GM21529 (cell line): ENCODE measurements around the gene SRPX.

Source experiments
- ATAC-seq: cut with Tn5 transposase; IDR thresholded peaks from one replicate; pipeline ENCODE4 v1.9.1; 2021; ENCODE audit not compliant: unreplicated experiment

Gene SRPX

DNA sequence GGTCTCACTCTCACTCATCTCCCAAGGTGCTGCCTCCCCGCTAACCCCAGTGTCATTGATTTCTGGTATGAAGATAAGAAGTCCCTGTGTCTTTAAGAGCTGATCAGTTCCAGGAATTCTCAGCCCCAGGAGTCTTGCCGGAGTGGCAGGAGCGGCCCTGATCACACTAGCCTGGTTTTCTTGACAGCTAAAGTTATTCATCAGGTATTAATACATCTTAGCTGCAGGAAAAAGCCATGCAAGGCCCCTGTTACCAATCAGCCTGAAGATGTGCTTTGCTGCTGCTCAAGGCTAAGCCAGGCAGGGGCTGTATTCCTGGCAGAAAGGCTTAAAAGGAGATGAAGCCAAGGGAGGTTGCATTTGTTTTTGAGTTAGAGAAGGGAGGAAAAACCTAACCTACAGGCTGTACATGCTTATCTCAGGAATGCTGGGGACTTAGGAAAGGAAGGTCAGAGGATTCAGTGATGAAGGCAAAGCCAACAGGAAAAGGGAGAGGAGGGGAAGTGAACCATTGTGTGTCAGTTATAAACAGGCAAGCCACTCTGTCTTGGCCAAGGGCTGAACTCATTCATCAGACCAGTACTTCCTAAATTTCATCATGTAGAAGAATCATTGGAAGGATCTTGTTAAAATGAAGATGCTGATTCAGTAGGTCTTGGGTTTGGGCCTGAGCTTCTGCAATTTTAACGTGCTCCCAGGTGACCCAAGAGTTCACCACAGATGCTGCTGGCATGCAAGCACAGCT lies 8.6 kb downstream of the SRPX start:
- no peak for ATAC-seq

GRCh38 chrX:38206542-38206941 lies 14.1 kb downstream of the SRPX start:
- ATAC-seq = no peak

- ATAC-seq = no peak
These were observed 14.6 kb downstream of the SRPX start for GRCh38 chrX:38206036-38206435.

DNA sequence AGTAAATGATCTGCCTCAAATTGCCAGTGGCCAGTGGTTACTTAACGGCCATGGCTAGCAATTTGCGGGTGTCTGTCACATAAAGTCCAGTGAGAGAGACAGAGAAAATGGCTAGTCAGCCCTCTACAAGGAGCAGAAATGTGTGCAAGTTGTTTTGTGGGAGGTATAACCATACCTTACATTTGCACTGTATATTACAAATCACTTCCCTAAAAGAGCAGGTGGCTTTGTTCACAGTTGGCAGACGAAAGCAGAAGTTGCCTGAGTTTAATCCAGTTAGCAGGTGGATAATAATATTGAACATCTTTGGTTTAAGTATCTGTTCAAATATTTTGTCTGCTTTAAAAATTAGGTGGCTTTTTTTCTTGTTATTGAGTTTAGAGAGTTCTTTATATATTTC lies 15.6 kb downstream of the SRPX start:
- no peak for ATAC-seq

DNA sequence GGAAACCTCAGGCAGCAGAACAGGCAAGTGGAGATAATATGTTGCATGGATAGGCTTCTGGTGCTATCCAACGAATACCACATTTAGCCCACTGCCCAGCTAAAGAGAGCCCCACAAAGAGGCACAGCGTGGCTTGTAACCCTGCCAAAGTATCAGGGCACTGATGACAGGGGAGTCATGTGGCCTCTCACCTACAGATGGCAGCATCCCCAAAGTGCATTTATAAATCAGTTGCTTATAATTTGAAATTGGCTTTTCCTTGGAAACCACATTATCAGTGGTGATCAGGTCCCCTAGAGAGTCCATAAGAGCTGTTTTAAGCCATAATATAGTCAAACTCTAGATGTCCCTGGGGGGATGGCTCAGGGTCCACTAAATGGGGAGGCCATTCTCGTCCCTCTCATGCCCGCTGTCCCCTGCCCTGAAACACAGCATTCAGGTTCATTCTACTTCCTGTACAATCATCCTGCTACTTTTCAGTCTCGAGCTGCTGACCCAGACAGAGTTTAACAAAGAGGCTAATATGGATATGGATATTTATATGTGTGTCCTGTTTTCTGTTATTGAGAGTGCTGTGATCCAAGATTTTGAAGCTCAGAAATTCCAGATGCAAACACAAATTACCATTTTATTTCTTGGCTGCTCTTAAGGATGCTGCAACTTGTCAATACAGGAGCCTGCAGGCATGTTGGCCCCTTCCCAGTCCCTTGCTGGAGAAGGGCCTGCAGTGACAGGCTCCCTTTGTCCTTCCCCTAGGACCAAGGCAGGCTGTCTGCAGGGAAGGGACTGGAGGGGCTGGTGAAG lies 28.5 kb downstream of the SRPX start:
- ATAC-seq = peak; percentile 62

GRCh38 chrX:38189431-38190250 lies 31.0 kb downstream of the SRPX start:
- no peak for ATAC-seq

GRCh38 chrX:38183596-38183995 lies 37.1 kb downstream of the SRPX start:
- ATAC-seq = no peak

DNA sequence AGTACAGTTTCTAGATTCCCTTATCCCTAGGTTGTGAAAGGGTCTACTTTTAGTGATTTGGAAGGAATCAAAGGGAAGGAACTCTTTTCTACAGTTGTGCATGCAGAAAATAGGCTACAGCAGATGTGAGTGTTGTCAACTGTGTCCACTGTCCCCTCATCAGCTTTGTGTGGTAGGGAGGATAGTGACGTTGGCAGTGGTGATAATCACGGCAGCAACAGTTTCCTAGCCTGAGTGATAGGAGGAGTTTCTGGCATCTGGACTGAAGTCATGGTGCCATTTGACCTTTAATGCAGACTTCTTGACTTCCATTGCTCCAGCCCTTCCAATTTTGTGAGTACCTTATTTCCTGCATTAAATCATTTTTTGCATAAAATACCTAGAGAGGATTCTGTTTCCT lies 39.3 kb downstream of the SRPX start:
- no peak for ATAC-seq

DNA sequence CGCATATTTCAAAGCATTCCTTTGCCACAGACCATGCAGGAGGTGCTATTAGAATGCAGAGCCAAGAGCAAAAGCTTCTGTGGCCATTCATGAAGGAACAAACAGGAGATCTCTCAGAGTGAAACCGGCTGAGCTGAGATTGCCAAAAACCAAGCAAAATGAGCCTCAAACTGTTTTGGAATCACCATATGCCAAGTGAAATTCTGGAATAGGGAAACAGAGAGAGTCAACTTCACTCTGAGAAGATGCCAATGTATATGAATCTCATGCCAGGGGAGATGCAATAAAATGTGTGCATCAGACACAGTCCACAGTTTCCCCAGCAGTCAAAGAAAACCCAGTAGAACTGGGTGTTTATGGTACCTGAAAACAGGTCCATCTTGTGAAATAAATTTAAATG lies 42.3 kb downstream of the SRPX start:
- ATAC-seq = no peak

GRCh38 chrX:38175139-38175538 lies 45.5 kb downstream of the SRPX start:
- no peak for ATAC-seq

DNA sequence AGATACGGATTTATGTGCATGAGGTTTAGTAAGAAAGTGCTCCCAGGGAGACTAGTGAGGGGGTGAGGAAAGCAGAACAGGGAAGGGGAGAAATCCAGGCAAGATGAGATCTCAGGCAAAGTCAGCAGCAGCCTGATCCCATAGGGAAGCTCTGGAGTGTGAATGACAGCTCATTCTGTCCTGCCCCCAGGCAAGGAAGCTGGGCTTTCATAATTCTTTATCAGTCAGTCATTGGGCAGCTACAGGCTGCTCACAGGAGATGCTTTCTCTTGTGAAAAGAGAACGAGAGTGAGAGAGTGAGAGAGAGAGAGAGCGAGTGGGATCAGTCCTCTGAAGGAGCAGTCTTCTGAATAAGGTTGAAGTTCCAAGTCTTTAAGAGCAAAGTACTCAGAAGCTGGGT lies 48.1 kb downstream of the SRPX start:
- no peak for ATAC-seq

GRCh38 chrX:38170556-38170955 lies 50.1 kb downstream of the SRPX start:
- ATAC-seq = no peak

- ATAC-seq = no peak
These were observed 54.1 kb downstream of the SRPX start for GRCh38 chrX:38166478-38167083.

DNA sequence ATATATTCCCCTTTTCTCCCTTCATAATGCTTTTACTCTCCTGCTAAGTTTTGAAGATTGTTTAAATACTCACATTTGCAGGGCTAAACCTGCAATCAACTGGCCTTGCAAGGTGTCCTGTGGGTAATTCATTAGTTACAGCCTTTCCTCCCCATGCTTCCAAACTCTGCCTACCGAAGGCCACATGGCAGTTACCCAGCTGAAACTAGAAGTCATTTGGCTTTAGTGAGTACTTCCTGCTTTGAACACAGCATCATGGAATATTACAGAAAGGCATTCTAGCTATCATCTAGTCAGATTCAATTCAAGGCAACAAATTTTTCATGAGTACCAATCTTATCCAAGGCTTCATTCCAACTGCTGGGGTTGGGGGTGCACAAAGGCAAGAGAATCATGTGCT lies 55.6 kb downstream of the SRPX start:
- ATAC-seq = no peak

DNA sequence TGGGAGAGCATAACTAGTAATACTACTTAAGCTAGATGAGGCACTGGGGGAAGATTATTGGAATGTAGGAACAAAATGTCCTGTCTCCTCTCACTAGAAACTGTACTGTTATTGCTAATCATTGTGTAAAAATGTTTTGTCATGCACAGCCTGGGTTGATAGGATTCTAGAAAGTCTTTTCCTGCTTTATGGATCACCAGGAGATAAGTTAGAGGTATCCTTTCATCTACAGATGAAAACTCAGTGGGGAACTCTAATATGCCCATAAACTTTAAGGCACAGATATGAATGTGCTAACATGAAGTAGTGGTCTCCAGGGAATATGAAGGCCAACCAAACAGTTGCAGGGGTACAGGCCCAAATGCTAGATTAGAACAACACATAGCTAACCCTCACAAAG lies 57.5 kb downstream of the SRPX start:
- ATAC-seq = no peak

GRCh38 chrX:38156838-38157237 lies 63.8 kb downstream of the SRPX start:
- ATAC-seq = no peak

GRCh38 chrX:38154818-38155217 lies 65.9 kb downstream of the SRPX start:
- no peak for ATAC-seq

DNA sequence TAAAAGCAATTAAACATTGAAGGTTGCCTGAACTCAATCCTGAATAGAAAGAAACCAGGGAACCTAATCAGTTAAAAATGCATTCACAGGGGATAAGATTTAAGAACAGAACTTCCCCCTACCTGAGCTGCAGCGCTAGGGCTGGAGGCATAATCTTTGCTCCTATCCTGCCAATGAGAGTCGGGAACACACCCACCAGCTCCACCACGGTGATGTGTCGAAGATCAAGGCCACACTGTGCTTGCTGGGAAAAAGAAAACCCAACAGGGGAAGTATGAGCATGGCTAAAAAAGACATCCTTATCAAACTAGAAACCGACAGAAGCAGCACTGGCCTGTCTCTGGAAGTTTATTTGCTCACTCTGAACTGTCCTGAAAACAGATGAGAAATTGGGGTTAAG lies 66.3 kb downstream of the SRPX start:
- ATAC-seq = no peak

GRCh38 chrX:38151441-38151840 lies 69.2 kb downstream of the SRPX start:
- no peak for ATAC-seq

GRCh38 chrX:38150993-38151392 lies 69.7 kb downstream of the SRPX start:
- no peak for ATAC-seq

DNA sequence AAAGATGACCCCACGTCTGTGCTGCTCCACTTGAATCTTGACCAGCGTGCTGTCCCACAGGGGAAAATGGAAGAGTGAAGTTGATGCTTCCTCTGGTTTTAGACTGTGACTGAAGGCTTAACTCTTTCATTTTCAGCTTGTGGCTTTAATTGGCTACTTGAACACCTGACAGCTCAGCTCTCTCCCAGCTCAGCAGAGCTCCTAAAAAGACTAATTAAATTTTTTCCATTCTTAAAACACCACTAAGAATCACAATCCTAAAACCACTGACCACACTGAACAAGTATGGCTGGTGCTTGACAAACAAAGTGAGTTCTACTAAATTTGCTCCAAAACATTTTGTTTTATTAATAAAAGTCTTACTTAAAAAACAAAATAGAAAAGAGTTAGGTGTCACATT lies 71.7 kb downstream of the SRPX start:
- ATAC-seq = no peak
